Thoracic aorta (tissue), 2 donors: ENCODE results near the gene MALSU1. TPM values are rescaled to one million over a fixed set of nuclear protein-coding genes. Genes with fewer than 3 reads are reported as not detected.

Experiments
- ATAC-seq: fragments of 150-250 bp; one replicate; pipeline ENCODE4 v1.8.0; 2017; ENCODE audit warnings: low read depth; ENCODE audit not compliant: insufficient number of reproducible peaks, low FRiP score
- DNase-seq: peaks from one replicate; pipeline ENCODE4 v3.0.0-alpha.2; 2020; ENCODE audit warnings: low spot score
- H3K27ac ChIP-seq, 2 donors: fragments of 200-600 bp; sonication (generic); 1 replicate in 1 of 2; 2 replicates in 1 of 2; pipeline ENCODE4 v1.5.1; 2016; ENCODE audit warnings: mild to moderate bottlenecking in 2 of 2, moderate library complexity in 2 of 2
- H3K27me3 ChIP-seq: fragments of 200-600 bp; sonication (generic); replicated peaks from 2 replicates; pipeline ENCODE4 v1.6.0; 2016; ENCODE audit warnings: mild to moderate bottlenecking; ENCODE audit not compliant: insufficient read depth
- H3K36me3 ChIP-seq: fragments of 200-600 bp; sonication (generic); one replicate; pipeline ENCODE4 v1.5.1; 2016
- H3K4me1 ChIP-seq, 2 donors: fragments of 200-600 bp; sonication (generic); 1 replicate in 1 of 2; 2 replicates in 1 of 2; pipeline versions ENCODE4 v1.5.1 to v1.6.0; 2016; ENCODE audit warnings: low read depth in 2 of 2, mild to moderate bottlenecking in 1 of 2; ENCODE audit not compliant: control insufficient read depth in 1 of 2
- H3K4me3 ChIP-seq: fragments of 200-600 bp; sonication (generic); 2 replicates; pipeline ENCODE4 v1.5.1; 2016; ENCODE audit warnings: mild to moderate bottlenecking
- H3K9me3 ChIP-seq: fragments of 200-600 bp; sonication (generic); 2 replicates; pipeline ENCODE4 v1.5.1; 2016
- total RNA-seq, 2 donors: library from RNA; depleted of rRNA; stranded (reverse); fragments of >200 nt; gene quantifications; one replicate each; pipeline versions ENCODE4 v1.1.0 to v1.2.3, GENCODE V29; 2016
- TF ChIP-seq, protein P1 (sequence below): fragments of 200-600 bp; sonication (generic); IDR thresholded peaks from one replicate; pipeline ENCODE4 v1.5.1; 2019; ENCODE audit warnings: antibody characterized with exemption

MALSU1 gene
- total RNA-seq, 2 donors from 2014 or later = 18.1 to 65.7 TPM

DNA sequence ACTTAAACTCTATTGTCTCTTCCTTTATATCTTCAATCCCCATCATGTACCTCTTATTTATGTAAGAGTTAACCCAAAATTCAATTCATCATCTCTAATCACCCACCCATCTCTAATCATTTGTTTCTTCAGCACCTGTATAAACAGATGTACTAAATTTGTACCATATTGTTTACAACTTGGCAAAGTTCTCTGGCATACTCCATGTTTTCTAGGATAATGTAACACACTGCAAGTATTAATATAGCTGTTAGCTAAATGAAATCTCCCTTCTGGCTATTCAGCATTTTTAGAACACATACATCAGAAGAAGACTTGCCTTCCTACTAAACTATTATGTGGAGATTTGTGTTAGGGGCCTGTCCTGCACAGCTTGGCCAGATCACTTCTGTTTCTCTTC lies 33.1 kb downstream of the MALSU1 start:
- H3K4me3 ChIP-seq = no peak overlapping the region
- no peaks in the 10 kb centered on the region for H3K9me3 ChIP-seq
- DNase-seq (no peak), ATAC-seq (no peak)
- H3K27me3 ChIP-seq = no peaks in the 10 kb centered on the region
- TF ChIP-seq, protein P1, sequence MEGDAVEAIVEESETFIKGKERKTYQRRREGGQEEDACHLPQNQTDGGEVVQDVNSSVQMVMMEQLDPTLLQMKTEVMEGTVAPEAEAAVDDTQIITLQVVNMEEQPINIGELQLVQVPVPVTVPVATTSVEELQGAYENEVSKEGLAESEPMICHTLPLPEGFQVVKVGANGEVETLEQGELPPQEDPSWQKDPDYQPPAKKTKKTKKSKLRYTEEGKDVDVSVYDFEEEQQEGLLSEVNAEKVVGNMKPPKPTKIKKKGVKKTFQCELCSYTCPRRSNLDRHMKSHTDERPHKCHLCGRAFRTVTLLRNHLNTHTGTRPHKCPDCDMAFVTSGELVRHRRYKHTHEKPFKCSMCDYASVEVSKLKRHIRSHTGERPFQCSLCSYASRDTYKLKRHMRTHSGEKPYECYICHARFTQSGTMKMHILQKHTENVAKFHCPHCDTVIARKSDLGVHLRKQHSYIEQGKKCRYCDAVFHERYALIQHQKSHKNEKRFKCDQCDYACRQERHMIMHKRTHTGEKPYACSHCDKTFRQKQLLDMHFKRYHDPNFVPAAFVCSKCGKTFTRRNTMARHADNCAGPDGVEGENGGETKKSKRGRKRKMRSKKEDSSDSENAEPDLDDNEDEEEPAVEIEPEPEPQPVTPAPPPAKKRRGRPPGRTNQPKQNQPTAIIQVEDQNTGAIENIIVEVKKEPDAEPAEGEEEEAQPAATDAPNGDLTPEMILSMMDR = no peak
- no peak overlapping the region for H3K27ac ChIP-seq
- H3K36me3 ChIP-seq = no peaks in the 10 kb centered on the region
- H3K4me1 ChIP-seq = peaks cover 0 to 5% of the 10 kb centered on the region in 2 donors

- TF ChIP-seq, protein P1 = no peak
- no peaks in the 10 kb centered on the region for H3K36me3 ChIP-seq
- DNase-seq = no peak
- no peaks in the 10 kb centered on the region for H3K27me3 ChIP-seq
- no peak for ATAC-seq
- no peak overlapping the region for H3K27ac ChIP-seq
- no peak overlapping the region for H3K4me3 ChIP-seq
- H3K4me1 ChIP-seq = peaks cover 0 to 5% of the 10 kb centered on the region in 2 donors
- H3K9me3 ChIP-seq = no peaks in the 10 kb centered on the region
Observed at GRCh38 chr7:23332910-23333612, 33.9 kb downstream of the MALSU1 start.

DNA sequence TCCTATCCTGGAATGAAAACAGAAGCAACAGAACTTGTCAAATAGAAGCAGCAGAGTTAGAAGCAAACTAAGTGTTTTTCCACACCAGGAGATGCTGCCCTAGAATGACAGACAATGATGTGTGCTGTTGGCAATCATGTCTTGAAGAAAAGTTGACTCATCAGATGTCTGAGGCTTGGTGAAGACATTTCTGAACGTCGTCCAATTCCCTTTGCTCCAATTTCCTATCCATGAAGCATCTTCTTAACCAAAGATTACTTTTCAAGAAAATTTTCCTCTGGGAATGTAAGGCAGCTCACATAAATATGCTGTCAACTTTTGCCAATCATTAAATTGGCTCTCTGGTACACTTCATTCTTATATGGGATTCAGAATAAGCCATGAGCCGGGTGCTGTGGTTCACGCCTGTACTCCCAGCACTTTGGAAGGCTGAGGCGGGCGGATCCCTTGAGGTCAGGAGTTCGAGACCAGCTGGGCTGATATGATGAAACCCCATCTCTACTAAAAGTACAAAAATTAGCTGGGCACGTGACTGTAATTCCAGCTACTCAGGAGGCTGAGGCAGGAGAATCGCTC lies 34.6 kb downstream of the MALSU1 start:
- ATAC-seq (no peak), DNase-seq (no peak)
- H3K9me3 ChIP-seq = no peaks in the 10 kb centered on the region
- H3K36me3 ChIP-seq = no peaks in the 10 kb centered on the region
- H3K4me1 ChIP-seq = peaks cover 0 to 5% of the 10 kb centered on the region in 2 donors
- no peaks in the 10 kb centered on the region for H3K27me3 ChIP-seq
- H3K27ac ChIP-seq = no peak overlapping the region
- H3K4me3 ChIP-seq = no peak overlapping the region
- TF ChIP-seq, protein P1 = no peak

GRCh38 chr7:23334482-23335056 lies 35.4 kb downstream of the MALSU1 start:
- no peak overlapping the region for H3K27ac ChIP-seq
- no peaks in the 10 kb centered on the region for H3K27me3 ChIP-seq
- H3K4me1 ChIP-seq = peaks cover 0 to 5% of the 10 kb centered on the region in 2 donors
- H3K4me3 ChIP-seq = no peak overlapping the region
- TF ChIP-seq, protein P1 = no peak
- no peaks in the 10 kb centered on the region for H3K36me3 ChIP-seq
- ATAC-seq = no peak
- DNase-seq = no peak
- no peaks in the 10 kb centered on the region for H3K9me3 ChIP-seq

DNA sequence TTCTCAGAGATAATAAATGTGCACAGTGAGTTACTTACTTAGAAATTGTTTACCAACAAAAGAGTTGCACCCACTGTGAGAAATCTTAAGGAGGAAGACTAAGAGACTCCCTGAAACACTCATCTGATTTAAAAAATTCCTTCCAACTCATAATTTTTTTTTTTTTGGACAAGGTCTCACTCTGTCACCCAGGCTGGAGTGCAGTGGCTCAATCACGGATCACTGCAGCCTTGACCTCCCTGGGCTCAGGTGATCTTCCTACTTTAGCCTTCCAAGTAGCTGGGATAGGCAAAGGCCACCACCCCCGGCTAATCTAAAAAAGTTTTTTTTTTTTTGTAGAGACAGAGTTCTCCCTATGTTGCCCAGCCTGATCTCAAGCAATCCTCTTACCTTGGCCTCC lies 36.0 kb downstream of the MALSU1 start:
- Histone ChIP-seq H3K9me3 (no peaks in the 10 kb centered on the region), H3K27me3 (no peaks in the 10 kb centered on the region)
- no peak for DNase-seq

More for the DNA sequence above, 36.0 kb downstream of the MALSU1 start:
- Histone ChIP-seq H3K4me3 (no peak overlapping the region), H3K36me3 (no peaks in the 10 kb centered on the region), H3K4me1 (peaks cover 0 to 5% of the 10 kb centered on the region in 2 donors), H3K27ac (no peak overlapping the region)
- ATAC-seq = no peak
- TF ChIP-seq, protein P1 = no peak
